Measurements from ENCODE around the gene MAP2K3. TPM values are rescaled to one million over a fixed set of nuclear protein-coding genes. Genes with fewer than 3 reads are reported as not detected.
A peak's percentile ranks its signal among the peaks of the same experiment; 100 is the strongest.
"Not testable (repeated sequence)": the region's sequence is repeated elsewhere in the genome, so short reads cannot be mapped to it uniquely, and the experiment has no call there.

The MAP2K3 gene
- total RNA-seq, 2 donors from 2014 or later, result 101 to 130 TPM

- not testable (repeated sequence) for H3K9me3 Mint-ChIP-seq; ATAC-seq; DNase-seq (ENCODE audit: low spot score in 2 of 2)
- Mint-ChIP-seq H3K27ac (peak overlapping the region; percentile 22 to 65), H3K36me3 (peaks cover 9 to 11% of the 10 kb centered on the region in 2 donors)
Measured at GRCh38 chr17:21310766-21311602, 26.5 kb downstream of the MAP2K3 start.

DNA sequence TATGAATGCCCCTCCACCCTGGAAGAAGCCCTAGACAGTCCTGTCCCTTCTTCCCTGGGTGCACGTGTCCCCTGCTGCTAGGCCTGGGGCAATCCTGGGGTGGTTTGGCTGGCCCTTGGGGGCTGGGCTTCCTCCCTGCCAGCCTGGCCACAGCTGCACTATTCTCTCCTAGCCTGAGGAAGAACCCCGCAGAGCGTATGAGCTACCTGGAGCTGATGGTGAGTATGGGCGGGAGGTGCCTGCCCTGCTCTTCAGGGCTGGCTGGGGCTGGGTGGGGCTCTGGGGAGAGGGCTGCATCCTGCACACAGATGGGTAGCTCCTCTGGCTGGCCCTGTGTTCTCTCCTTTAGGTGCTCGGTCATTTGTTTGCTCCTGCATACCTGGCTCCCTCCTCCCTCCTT, 28.8 kb downstream of the MAP2K3 start:
- peaks cover 0 to 5% of the 10 kb centered on the region in 2 donors for H3K9me3 Mint-ChIP-seq
- ATAC-seq (no peak), DNase-seq (ENCODE audit: low spot score in 2 of 2) (peak in 1 of 2 donors; percentile 44)
- H3K27ac Mint-ChIP-seq, result no peak overlapping the region
- peaks cover 9% of the 10 kb centered on the region in 2 donors for H3K36me3 Mint-ChIP-seq

- peak overlapping the region in 1 of 2 donors; percentile 18 for H3K27ac Mint-ChIP-seq
- not testable (repeated sequence) for ATAC-seq, H3K9me3 Mint-ChIP-seq, H3K36me3 Mint-ChIP-seq
- DNase-seq (ENCODE audit: low spot score in 2 of 2), result peak in 1 of 2 donors; percentile 44
Measured at GRCh38 chr17:21313761-21314160, 29.2 kb downstream of the MAP2K3 start.

DNA sequence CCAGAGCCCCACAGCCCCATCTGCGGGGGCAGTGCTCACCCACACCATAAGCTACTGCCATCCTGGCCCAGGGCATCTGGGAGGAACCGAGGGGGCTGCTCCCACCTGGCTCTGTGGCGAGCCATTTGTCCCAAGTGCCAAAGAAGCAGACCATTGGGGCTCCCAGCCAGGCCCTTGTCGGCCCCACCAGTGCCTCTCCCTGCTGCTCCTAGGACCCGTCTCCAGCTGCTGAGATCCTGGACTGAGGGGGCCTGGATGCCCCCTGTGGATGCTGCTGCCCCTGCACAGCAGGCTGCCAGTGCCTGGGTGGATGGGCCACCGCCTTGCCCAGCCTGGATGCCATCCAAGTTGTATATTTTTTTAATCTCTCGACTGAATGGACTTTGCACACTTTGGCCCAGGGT, 29.8 kb downstream of the MAP2K3 start:
- H3K9me3 Mint-ChIP-seq, H3K36me3 Mint-ChIP-seq, ATAC-seq: not testable (repeated sequence)
- peak in 1 of 2 donors; percentile 54 for DNase-seq (ENCODE audit: low spot score in 2 of 2)
- peak overlapping the region in 1 of 2 donors; percentile 18 for H3K27ac Mint-ChIP-seq

DNA sequence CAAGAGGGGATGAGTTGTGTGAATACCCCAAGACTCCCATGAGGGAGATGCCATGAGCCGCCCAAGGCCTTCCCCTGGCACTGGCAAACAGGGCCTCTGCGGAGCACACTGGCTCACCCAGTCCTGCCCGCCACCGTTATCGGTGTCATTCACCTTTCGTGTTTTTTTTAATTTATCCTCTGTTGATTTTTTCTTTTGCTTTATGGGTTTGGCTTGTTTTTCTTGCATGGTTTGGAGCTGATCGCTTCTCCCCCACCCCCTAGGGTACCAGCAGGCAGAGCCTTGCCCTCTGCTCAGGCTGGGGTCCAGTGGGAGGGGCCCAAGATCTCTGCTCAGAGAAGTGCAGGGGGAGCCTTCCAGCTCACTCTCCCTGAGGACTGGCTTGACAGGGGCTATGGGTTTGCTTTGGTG, 30.2 kb downstream of the MAP2K3 start:
- not testable (repeated sequence) for H3K36me3 Mint-ChIP-seq; DNase-seq (ENCODE audit: low spot score in 2 of 2); H3K9me3 Mint-ChIP-seq; ATAC-seq
- H3K27ac Mint-ChIP-seq, result peak overlapping the region; percentile 18 to 65

DNA sequence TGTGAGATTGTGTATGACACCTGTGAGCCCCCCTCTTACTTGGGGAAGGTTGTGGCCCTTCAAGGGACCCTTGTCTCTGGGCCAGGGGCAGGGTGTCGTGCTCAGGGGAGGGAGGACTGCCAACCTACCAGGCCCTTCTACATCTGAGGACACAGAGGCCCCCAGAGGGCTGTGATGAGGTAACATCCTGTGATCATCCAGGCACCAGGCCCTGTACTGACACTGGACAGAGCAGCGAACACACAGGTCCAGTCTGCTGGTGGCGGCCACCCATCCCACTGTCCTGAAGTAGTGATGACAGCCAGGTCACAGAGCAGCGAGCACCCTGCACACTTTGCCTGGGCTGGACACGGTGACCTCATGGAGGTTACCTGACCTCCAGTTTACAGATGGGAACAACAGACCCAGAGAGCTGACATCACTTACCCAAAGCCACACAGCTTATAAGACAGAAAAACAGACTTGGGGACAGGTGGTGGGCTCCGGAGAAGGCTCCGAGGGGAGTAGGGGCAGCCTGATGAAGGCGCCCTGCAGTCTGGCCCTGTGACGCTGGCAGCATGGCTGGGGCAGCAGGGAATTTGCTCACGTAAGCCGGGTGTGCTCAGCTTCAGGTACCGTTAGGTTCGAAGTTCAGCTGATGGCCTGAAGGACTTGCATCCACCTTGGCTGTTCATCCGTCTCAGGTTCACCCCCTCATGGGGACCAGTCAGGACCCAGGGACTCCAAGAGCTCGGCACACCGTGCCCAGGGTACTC, 30.9 kb downstream of the MAP2K3 start:
- peak in 1 of 2 donors; percentile 34 for DNase-seq (ENCODE audit: low spot score in 2 of 2)
- H3K36me3 Mint-ChIP-seq, ATAC-seq, H3K9me3 Mint-ChIP-seq: not testable (repeated sequence)
- peak overlapping the region in 1 of 2 donors; percentile 65 for H3K27ac Mint-ChIP-seq

- DNase-seq (ENCODE audit: low spot score in 2 of 2); H3K9me3 Mint-ChIP-seq; H3K27ac Mint-ChIP-seq; H3K36me3 Mint-ChIP-seq: not testable (repeated sequence)
- ATAC-seq, result peak; percentile 80 to 81
Measured at GRCh38 chr17:21316212-21316886, 31.8 kb downstream of the MAP2K3 start.

- not testable (repeated sequence) for ATAC-seq, H3K36me3 Mint-ChIP-seq, H3K9me3 Mint-ChIP-seq, H3K27ac Mint-ChIP-seq
- DNase-seq (ENCODE audit: low spot score in 2 of 2), result peak in 1 of 2 donors; percentile 53
Measured at GRCh38 chr17:21316887-21317500, 32.5 kb downstream of the MAP2K3 start.

DNA sequence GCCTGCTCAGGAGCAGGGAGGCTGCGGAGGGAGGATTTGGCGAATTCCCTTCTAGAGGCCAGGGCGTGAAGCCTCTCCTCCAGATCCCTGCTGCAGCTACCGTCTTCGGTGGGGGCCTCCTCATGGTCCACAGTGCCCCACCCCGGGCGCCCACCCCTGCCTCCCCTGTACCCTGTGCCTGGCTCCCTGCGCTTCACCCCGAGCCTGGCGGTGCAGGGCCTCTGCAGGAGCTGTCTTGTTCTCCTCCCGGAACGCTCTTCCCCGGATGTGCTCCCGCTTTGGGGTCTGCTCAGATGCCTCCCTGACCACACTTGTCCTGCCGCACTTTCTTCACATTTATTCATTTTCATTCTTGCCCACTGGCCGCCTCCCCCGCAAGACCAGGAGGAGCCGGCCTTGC, 33.3 kb downstream of the MAP2K3 start:
- not testable (repeated sequence) for H3K9me3 Mint-ChIP-seq

DNA sequence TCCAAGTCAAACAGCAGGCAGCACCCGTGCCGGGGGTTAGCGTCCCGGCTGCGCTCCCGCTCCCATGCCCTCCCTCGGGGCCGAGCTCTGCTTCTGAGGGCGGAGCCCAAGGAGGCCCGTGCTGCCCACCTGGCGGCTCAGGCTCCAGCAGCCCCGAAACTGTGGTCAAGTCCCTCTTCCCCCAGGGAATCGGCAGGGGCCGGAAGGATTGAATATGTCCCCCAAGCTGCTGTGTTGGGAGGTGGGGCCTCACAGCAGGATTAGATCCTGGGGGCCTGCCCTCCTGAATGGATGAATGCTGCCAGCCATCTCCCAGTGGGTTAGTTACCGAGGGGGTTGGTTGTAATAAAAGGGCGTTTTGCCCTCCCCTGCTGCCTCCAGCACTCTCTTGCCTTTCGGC, 33.9 kb downstream of the MAP2K3 start:
- H3K27ac Mint-ChIP-seq, result no peak overlapping the region
- no peaks in the 10 kb centered on the region for H3K9me3 Mint-ChIP-seq
- H3K36me3 Mint-ChIP-seq, result no peaks in the 10 kb centered on the region
- no peak for ATAC-seq
- DNase-seq (ENCODE audit: low spot score in 2 of 2), result peak in 1 of 2 donors; percentile 55

More for the DNA sequence above, 33.3 kb downstream of the MAP2K3 start:
- not testable (repeated sequence) for H3K36me3 Mint-ChIP-seq, H3K27ac Mint-ChIP-seq, ATAC-seq
- DNase-seq (ENCODE audit: low spot score in 2 of 2), result peak in 1 of 2 donors; percentile 55

DNA sequence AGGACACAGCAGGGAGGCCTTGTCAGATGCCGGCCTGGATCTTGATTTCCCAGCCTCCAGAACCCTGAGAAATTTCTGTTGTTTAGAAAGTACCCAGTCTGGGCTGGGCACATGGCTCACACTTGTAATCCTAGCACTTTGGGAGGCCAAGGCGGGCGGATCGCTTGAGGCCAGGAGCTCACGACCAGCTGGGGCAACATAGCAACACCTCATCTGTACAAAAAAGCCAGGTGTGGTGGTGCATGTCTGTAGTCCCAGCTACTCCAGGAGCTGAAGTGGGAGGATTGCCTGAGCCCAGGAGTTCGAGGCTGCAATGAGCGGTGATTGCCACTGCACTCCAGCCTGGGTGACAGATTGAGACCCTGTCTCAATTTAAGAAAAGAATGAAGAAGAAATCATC, 34.3 kb downstream of the MAP2K3 start:
- peak in 1 of 2 donors; percentile 37 for DNase-seq (ENCODE audit: low spot score in 2 of 2)
- not testable (repeated sequence) for H3K27ac Mint-ChIP-seq, ATAC-seq, H3K36me3 Mint-ChIP-seq, H3K9me3 Mint-ChIP-seq

GRCh38 chr17:21319256-21319655, 34.7 kb downstream of the MAP2K3 start:
- DNase-seq (ENCODE audit: low spot score in 2 of 2), result peak in 1 of 2 donors; percentile 47
- not testable (repeated sequence) for H3K27ac Mint-ChIP-seq, ATAC-seq, H3K9me3 Mint-ChIP-seq, H3K36me3 Mint-ChIP-seq

GRCh38 chr17:21319686-21320375, 35.3 kb downstream of the MAP2K3 start:
- not testable (repeated sequence) for ATAC-seq, H3K9me3 Mint-ChIP-seq, H3K36me3 Mint-ChIP-seq, H3K27ac Mint-ChIP-seq
- DNase-seq (ENCODE audit: low spot score in 2 of 2), result peak in 1 of 2 donors; percentile 48

DNA sequence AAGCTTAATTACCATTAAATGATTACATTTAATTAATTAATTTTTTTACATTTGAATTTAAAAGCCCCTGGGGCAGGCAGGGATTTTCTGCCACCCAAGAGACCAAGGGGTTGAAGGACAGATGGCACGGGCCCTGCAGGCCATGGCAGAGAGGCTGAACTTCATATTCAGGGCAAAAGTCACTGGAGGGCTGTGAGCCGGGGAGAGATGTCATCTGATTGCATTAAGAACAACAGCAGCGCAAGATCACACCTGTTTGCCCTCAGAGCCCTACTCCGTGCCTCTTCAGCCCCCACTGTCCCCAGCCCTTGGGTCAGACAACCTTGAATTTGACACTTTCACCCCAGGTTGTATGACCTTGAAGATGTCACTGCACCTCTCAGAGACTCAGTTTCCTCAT, 35.9 kb downstream of the MAP2K3 start:
- H3K36me3 Mint-ChIP-seq, H3K27ac Mint-ChIP-seq, ATAC-seq, H3K9me3 Mint-ChIP-seq: not testable (repeated sequence)
- DNase-seq (ENCODE audit: low spot score in 2 of 2), result peak in 1 of 2 donors; percentile 37

- not testable (repeated sequence) for H3K9me3 Mint-ChIP-seq, ATAC-seq
Measured at GRCh38 chr17:21321061-21321460, 36.5 kb downstream of the MAP2K3 start.

GRCh38 chr17:21321744-21322191, 37.3 kb downstream of the MAP2K3 start:
- not testable (repeated sequence) for H3K27ac Mint-ChIP-seq, H3K36me3 Mint-ChIP-seq, H3K9me3 Mint-ChIP-seq, ATAC-seq
- peak in 1 of 2 donors; percentile 47 for DNase-seq (ENCODE audit: low spot score in 2 of 2)

More at GRCh38 chr17:21321061-21321460, 36.5 kb downstream of the MAP2K3 start:
- peak in 1 of 2 donors; percentile 52 for DNase-seq (ENCODE audit: low spot score in 2 of 2)
- not testable (repeated sequence) for H3K27ac Mint-ChIP-seq, H3K36me3 Mint-ChIP-seq

Data from activated naive CD4-positive, alpha-beta T cell treated with anti-CD3 and anti-CD28 coated beads, Interleukin-2, amount 50 U/mL, for 72 hours (primary cell).